ENCODE results near the gene HDGFL1.

- no peak for TF ChIP-seq CTCF (conservative IDR thresholded peaks at IDR 0.05; ENCODE audit: low read depth, low read length)
- no peak for TF ChIP-seq EZH2phosphoT487 (IDR thresholded peaks at IDR 0.05; ENCODE audit: borderline replicate concordance, low read length)
Measured at GRCh38 chr6:22598339-22598738, 29.0 kb downstream of the HDGFL1 start.
